IMR-90 (cell line): ENCODE results near the gene TTI1.

ENCODE experiments used
- BHLHE40 ChIP-seq: fragments of 150-350 bp; IDR thresholded peaks from 2 replicates; pipeline ENCODE4 v1.6.1; 2016; ENCODE audit warnings: mild to moderate bottlenecking, low read depth, low read length
- CEBPB ChIP-seq: IDR thresholded peaks from 2 replicates; pipeline ENCODE4 v1.6.1; 2012; ENCODE audit warnings: low read depth, low read length, improper control_type of control experiment
- CHD1 ChIP-seq: IDR thresholded peaks from 2 replicates; pipeline ENCODE4 v1.6.1; 2012; ENCODE audit warnings: low read depth, low read length, improper control_type of control experiment
- FOS ChIP-seq: fragments of 150-350 bp; IDR thresholded peaks from 2 replicates; pipeline ENCODE4 v1.6.1; 2016; ENCODE audit warnings: low read depth, low read length
- MAFK ChIP-seq: IDR thresholded peaks from 2 replicates; pipeline ENCODE4 v1.6.1; 2012; ENCODE audit warnings: low read depth, low read length, improper control_type of control experiment
- MXI1 ChIP-seq: IDR thresholded peaks from 2 replicates; pipeline ENCODE4 v1.6.1; 2012; ENCODE audit warnings: low read depth, mild to moderate bottlenecking, low read length, moderate library complexity, borderline replicate concordance
- POLR2A ChIP-seq: IDR thresholded peaks from 2 replicates; pipeline ENCODE4 v1.6.1; 2012; ENCODE audit warnings: mild to moderate bottlenecking, low read depth, low read length
- RAD21 ChIP-seq: IDR thresholded peaks from 2 replicates; pipeline ENCODE4 v1.6.1; 2012; ENCODE audit warnings: low read length, improper control_type of control experiment
- RCOR1 ChIP-seq: IDR thresholded peaks from 2 replicates; pipeline ENCODE4 v1.6.1; 2012; ENCODE audit warnings: mild to moderate bottlenecking, low read length, improper control_type of control experiment; ENCODE audit not compliant: insufficient replicate concordance
- RFX5 ChIP-seq: IDR thresholded peaks from 2 replicates; pipeline ENCODE4 v1.8.0; 2012; ENCODE audit warnings: low read depth, mild to moderate bottlenecking, low read length, moderate library complexity
- SMC3 ChIP-seq: fragments of 150-350 bp; IDR thresholded peaks from 2 replicates; pipeline ENCODE4 v1.6.1; 2016; ENCODE audit warnings: low read depth, mild to moderate bottlenecking, antibody characterized with exemption, low read length, moderate library complexity
- TF ChIP-seq, protein P1 (sequence below): conservative IDR thresholded peaks from 2 replicates; pipeline ENCODE4 v1.5.1; 2012; ENCODE audit warnings: mild to moderate bottlenecking, low read depth, low read length, improper control_type of control experiment
- TF ChIP-seq, protein P2 (sequence below): fragments of 150-350 bp; IDR thresholded peaks from 2 replicates; pipeline ENCODE4 v1.6.1; 2017; ENCODE audit warnings: mild to moderate bottlenecking, antibody characterized with exemption, low read length, low read depth
- TF ChIP-seq, protein P3 (sequence below): fragments of 150-350 bp; IDR thresholded peaks from 2 replicates; pipeline ENCODE4 v1.6.1; 2016; ENCODE audit warnings: low read depth, mild to moderate bottlenecking, low read length, moderate library complexity, borderline replicate concordance

DNA sequence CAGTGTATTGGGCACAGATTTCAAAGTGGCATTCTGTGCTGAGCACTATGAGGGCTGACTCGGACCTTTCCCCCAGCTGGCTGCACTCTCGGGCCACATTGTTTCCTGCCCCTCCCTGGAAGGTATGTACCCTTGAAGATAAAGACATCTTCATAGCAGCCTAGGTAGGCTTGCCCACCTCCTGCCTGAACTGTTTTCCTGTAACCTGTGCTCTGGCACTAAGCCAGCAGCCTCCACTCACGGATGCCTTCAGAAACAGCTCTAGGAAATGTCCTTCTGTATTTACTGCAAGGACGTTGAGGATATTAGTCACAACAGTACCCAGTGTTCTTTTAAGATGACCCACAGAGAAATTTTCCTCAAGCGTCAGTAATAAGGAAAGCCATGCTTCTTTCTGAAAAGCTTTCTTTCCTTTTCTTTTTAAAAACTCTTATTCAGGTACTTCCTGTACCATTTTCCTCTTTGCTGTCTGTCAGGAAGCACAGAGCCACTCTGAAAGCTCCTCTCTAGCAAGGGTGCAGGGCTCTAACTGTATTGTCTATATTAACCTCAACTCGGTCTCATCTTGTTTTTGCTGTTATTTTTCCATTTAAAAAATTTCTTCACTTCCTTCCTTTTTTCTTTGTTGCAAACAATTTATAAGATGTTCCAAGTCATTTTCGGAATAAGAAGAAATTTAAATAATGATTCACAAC is 43.5 kb downstream of the TTI1 start:
- TF ChIP-seq, protein P1, sequence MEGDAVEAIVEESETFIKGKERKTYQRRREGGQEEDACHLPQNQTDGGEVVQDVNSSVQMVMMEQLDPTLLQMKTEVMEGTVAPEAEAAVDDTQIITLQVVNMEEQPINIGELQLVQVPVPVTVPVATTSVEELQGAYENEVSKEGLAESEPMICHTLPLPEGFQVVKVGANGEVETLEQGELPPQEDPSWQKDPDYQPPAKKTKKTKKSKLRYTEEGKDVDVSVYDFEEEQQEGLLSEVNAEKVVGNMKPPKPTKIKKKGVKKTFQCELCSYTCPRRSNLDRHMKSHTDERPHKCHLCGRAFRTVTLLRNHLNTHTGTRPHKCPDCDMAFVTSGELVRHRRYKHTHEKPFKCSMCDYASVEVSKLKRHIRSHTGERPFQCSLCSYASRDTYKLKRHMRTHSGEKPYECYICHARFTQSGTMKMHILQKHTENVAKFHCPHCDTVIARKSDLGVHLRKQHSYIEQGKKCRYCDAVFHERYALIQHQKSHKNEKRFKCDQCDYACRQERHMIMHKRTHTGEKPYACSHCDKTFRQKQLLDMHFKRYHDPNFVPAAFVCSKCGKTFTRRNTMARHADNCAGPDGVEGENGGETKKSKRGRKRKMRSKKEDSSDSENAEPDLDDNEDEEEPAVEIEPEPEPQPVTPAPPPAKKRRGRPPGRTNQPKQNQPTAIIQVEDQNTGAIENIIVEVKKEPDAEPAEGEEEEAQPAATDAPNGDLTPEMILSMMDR = no peak
- TF ChIP-seq POLR2A = no peak
- TF ChIP-seq CEBPB = no peak
- TF ChIP-seq RCOR1 = no peak
- no peak for TF ChIP-seq SMC3
- no peak for TF ChIP-seq RFX5
- no peak for TF ChIP-seq BHLHE40
- no peak for TF ChIP-seq FOS
- no peak for TF ChIP-seq RAD21
- TF ChIP-seq, protein P2, sequence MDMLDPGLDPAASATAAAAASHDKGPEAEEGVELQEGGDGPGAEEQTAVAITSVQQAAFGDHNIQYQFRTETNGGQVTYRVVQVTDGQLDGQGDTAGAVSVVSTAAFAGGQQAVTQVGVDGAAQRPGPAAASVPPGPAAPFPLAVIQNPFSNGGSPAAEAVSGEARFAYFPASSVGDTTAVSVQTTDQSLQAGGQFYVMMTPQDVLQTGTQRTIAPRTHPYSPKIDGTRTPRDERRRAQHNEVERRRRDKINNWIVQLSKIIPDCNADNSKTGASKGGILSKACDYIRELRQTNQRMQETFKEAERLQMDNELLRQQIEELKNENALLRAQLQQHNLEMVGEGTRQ = no peak
- TF ChIP-seq, protein P3, sequence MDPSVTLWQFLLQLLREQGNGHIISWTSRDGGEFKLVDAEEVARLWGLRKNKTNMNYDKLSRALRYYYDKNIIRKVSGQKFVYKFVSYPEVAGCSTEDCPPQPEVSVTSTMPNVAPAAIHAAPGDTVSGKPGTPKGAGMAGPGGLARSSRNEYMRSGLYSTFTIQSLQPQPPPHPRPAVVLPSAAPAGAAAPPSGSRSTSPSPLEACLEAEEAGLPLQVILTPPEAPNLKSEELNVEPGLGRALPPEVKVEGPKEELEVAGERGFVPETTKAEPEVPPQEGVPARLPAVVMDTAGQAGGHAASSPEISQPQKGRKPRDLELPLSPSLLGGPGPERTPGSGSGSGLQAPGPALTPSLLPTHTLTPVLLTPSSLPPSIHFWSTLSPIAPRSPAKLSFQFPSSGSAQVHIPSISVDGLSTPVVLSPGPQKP = no peak
- TF ChIP-seq MXI1 = no peak
- TF ChIP-seq CHD1 = no peak
- no peak for TF ChIP-seq MAFK
